ENCODE measurements around the gene TRIAP1.
"Not testable (repeated sequence)": the region's sequence is repeated elsewhere in the genome, so short reads cannot be mapped to it uniquely, and the experiment has no call there.

TRIAP1 gene

DNA sequence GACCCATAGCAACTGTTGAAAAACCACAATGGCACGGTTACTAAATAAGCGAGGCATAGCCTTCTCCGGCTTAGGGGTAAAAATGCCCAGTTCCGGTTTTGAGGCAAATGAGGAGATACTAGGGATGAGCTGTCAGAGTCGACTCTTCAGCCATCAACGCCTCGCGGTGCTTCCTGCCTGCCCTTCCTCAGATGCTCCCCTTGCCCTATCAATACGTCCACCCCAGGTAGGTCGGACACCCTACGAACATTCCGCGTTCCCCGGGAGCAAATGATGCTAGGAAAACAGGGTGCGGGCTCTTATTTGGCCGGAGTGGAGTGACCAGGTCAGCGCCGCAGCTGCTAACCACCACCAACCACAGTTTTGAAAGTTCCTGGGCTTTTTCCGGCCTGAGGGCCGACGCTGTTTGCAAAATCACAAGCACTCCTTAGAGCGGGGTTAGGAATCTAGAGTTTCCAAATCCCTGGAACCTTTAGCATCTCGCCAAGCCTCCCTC lies 22.2 kb upstream of the TRIAP1 start:
- peak; percentile 43 for DNase-seq

- DNase-seq: no peak
Observed at GRCh38 chr12:120467439-120467838, 21.3 kb upstream of the TRIAP1 start.

DNA sequence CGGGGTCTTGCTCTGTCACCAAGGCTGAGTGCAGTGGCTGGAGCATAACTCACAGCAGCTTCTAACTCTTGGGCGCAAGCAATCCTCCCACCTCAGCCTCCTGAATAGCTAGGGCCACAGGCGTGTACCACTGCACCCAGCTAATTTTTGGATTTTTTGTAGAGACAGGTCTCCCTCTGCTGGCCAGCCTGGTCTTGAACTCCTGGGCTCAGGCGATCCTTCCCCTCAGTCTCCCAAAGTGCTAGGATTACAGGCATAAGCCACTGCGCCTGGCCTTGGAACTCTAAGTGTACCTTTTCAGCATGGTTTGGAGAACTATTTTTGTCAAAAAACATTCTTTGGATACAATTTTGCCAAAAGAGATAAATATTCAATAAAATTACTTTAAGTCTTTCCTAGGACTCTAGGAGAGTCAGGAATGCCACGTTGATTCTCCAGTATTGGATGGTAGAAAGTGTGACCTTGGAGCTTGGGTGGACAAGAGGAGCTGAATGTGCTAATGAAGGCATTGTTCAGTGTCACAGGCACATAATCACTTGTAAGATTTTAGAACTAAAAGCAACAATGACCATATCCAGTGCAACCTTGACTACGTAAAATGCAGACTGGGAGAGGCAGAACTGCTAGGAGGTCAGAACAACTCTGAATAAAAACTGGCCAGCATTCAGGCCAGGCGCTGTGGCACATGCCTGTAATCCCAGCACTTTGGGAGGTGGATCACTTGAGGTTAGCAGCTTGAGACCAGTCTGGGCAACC lies 20.6 kb upstream of the TRIAP1 start:
- DNase-seq: no peak

- DNase-seq: no peak
Observed at GRCh38 chr12:120465756-120466155, 19.6 kb upstream of the TRIAP1 start.

- no peak for DNase-seq
Observed at GRCh38 chr12:120463712-120464111, 17.5 kb upstream of the TRIAP1 start.

- no peak for DNase-seq
Observed at GRCh38 chr12:120462099-120462640, 16.0 kb upstream of the TRIAP1 start.

DNA sequence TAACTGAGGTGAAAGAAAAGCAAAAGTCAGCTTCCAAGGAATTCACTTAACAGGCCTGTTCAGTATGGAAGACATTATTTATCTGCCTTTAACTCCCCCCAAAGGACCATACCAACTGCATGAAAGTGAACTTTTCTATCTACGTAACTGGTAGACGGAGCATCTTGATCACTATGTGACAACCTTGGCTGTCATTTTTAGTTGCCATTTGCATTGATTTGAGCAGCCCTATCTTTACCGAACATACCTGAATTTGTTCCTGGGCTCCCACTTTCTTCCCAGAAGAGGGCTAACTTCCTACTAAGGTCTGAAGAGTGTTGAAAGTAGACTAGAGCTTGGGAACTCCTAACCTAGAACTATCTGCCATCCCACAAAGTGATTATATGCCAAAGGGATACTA lies 14.0 kb upstream of the TRIAP1 start:
- no peak for DNase-seq

DNA sequence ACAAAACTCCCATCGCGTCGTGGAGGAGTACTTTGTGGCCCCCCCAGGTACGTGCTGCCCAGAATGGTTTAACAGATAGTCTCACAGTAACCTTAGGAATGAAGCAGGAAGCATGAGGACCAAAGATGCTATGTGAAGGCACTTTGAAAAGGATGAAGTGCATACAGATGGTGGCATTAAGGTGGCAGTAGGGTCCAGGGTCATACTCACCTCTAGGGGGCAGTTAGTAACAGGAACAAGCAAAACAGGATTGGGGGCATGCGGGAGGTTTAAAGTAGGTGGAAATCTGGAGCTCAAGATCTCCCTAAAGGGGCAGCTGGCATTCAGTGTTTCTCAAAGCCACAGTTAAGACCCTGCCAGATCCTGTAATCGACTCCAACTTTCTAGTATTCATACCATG lies 10.9 kb upstream of the TRIAP1 start:
- DNase-seq: no peak

DNA sequence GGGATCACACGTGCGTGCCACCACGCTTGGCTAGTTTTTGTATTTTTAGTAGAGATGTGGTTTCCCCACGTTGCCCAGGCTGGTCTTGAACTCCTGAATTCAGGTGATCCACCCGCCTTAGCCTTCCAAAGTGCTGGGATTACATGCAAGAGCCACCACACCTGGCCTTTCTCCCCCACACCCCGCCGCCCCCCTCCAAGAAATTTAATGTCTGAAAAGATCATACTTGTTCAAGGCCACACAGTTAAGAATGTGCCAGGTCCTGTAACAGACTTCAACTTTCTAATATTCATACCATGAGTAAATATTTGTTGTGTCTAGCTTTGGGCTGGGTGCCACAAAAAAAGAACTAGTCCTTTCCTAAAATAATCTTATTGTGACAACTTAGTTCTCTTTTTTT lies 9.1 kb upstream of the TRIAP1 start:
- no peak for DNase-seq

- no peak for DNase-seq
Observed at GRCh38 chr12:120453977-120454376, 7.8 kb upstream of the TRIAP1 start.

DNA sequence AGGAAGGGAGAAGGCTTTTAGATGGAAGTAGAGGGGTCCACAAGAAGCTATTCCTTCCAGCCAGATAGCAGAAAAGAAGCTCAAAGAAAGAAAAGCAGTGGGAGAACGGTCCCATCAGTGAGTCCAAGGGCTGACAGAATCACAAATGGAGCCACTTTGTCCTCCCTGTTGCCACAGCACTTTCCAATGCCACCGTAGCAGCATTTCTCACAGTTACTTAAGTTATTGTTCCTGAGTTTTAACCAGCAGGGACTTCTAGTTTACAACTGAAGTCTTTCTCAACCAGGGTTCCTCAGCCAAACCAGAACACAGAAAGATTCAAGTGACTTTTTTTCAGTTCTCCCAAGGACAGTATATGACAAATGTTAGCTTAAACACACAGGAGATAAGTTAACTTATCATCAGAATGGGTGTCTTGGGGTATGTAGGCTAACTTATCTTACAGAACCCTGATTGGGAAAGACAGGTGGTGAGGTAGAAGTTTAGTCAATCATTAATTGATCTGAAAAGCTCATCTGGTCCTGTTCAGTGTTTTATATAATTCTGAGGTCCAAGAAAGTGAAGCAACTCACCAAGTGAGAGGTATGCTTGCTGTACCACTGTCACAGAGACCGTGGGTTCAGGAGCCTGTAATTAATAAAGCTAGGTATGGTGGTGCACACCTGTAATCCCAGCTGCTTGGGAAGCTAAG lies 7.0 kb upstream of the TRIAP1 start:
- no peak for DNase-seq

DNA sequence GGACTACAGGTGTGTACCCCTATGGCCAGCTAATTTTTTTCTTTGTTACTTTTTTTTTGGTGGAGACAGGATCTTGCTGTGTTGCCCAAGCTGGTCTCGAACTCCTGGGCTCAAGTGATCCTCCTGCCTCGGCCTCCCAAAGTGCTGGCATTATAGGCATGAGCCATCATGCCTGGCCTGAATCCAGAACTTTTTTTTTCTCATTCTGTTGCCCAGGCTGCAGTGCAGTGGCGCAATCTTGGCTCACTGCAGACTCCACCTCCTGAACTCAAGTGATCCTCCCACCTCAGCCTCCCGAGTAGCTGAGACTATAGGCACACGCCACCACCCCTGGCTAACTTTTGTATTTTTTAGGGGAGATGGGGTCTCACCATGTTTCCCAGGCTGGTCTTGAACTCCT lies 6.3 kb upstream of the TRIAP1 start:
- DNase-seq: not testable (repeated sequence)

DNA sequence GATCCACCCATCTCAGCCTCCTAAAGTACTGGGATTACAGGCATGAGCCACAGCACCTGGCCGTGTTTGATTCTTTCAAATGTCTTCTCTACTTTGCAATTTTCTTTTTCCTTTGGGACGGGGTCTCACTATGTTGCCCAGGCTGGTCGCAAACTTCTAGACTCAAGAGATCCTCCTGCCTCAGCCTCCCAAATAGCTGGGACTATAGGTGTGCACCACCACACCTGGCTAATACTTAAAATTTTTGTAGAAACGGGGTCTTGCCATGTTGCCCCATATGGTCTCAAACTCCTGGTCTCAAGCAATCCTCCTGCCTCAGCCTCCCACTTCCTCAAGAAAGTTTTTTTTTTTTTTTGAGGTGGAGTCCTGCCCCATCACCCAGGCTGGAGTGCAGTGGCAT lies 1.8 kb upstream of the TRIAP1 start:
- no peak for DNase-seq

- not testable (repeated sequence) for DNase-seq
Observed at GRCh38 chr12:120446844-120447178, 627 bp upstream of the TRIAP1 start.

DNA sequence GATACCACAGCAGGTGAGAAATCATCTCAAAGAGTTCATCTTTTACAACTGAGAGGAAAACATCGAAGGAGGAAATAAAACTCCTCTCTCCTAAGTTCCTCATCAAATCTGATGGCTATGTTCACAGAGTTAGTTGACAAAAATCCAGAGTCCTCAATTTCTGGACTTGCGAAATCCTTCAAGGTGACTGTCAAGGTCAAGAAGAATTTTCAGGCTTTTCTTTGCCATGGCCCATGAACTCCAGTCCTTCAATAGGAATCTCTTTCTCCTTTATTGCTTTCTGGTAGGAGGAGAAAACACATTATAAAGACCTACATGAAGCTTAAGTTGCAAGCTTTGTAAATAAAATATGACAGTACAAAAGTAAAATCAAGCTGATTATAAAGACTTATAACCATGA lies 1.5 kb downstream of the TRIAP1 start:
- no peak for DNase-seq

DNA sequence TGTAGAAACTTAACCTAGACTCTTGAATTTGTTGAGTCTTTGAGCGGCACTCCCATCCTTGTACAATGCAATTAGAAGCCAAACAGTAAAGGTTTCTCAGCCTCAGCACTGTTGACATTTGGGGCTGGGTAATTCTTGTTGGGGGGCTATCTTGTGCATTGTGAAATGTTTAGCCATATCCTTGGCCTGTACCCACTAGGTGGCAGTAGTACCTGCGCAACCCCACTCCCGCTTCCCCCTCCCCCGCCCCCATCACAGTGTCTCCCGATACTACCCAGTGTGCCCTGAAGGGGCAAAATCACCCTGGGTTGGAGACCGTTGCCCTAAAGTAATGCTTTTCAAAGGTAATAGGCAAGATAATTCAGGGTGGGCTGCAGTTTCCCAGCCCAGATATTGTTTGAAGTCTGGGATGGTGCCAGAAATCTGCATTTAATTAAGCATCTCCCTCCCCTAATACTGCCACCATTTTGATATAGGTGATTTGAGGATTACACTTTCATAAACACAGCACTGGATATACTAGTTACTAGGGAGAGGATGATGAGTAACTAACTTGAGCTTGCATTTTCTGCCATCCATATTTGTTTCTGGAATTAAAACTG lies 6.4 kb downstream of the TRIAP1 start:
- peak; percentile 55 for DNase-seq

- no peak for DNase-seq
Observed at GRCh38 chr12:120438495-120439198, 7.5 kb downstream of the TRIAP1 start.

DNA sequence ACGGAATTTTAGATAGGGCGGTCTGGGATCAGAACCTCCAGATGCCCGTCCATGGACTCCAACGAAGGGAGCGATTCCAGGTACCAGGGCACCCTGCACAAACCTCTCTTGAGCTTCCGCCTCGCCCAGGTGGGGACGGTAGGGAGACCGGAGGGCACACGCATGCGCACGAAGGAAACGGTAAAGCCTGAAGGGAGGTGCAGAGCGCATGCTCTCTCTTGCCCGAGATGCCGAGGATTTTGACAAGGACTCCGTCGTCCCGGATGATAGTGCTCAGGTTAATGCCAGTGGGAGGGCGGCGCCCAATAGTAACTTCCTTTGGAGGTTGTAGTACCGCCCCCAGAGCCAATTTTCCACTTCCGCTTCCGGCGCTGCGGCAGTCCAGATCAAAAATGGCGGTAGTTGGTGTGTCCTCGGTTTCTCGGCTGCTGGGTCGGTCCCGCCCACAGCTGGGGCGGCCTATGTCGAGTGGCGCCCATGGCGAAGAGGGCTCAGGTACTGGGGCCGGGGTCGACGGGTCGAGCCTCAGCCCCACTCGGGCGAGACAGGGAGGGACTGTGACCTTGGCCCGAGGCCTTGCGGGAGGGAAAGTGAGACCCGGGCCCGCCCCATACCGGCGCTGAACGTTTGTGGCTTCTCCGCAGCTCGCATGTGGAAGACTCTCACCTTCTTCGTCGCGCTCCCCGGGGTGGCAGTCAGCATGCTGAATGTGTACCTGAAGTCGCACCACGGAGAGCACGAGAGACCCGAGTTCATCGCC lies 8.3 kb downstream of the TRIAP1 start, which contains the start of gene COX6A1:
TSS of gene COX6A1 (plus strand) at position 379 of the 760 bp plus-strand sequence. CDS start at position 393, 14 bp downstream.
- peak; percentile 96 for DNase-seq

GRCh38 chr12:120432772-120433525 lies 13.2 kb downstream of the TRIAP1 start:
- no peak for DNase-seq

- no peak for DNase-seq
Observed at GRCh38 chr12:120429368-120429767, 16.8 kb downstream of the TRIAP1 start.

- no peak for DNase-seq
Observed at GRCh38 chr12:120428597-120429229, 17.5 kb downstream of the TRIAP1 start.
